CD1c-positive myeloid dendritic cell (primary cell): ENCODE results near the gene GSG1.
"Not testable (repeated sequence)": the region's sequence is repeated elsewhere in the genome, so short reads cannot be mapped to it uniquely, and the experiment has no call there.

ENCODE experiments used
- DNase-seq: peaks from one replicate; pipeline ENCODE4 v3.0.0-alpha.2; 2016; ENCODE audit errors: extremely low spot score

GSG1 gene

DNA sequence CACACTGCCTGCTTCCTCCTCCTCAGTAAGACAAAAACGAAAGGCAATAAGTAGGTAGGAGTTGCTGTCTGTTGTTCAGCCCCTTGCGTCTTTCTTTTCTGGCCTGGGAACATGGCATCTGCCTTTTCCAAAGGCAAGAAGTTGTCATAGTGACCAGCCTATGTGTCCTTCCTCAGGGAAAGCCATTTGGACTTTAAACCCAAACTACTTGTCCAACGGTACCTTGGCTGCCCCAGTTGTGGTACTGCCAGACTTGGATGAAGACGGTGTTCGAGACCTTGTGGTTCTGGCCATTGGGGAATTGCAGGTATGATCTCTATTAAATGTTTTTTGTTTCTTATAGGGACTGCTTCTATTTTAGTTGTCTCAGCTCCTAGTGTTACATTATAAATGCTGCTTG lies 40.8 kb downstream of the GSG1 start:
- DNase-seq, result no peak

GRCh38 chr12:13061377-13061776 lies 42.1 kb downstream of the GSG1 start:
- DNase-seq, result no peak

GRCh38 chr12:13060581-13060980 lies 42.9 kb downstream of the GSG1 start:
- DNase-seq, result peak; percentile 24

DNA sequence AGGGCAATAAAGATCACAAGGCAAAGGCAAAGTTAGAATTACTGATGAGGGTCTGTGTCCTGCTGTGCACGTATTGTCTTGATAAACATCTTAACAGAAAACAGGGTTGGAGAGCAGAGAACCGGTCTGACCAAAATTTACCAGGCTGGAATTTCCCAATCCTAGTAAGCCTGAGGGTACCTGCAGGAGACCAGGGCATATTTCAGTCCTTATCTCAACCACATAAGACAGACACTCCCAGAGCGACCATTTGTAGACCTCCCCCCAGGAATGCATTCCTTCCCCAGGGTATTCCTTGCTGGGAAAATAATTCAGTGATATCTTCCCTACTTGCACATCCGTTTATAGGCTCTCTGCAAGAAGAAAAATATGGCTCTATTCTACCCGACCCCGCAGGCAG lies 49.9 kb downstream of the GSG1 start:
- DNase-seq, result not testable (repeated sequence)

DNA sequence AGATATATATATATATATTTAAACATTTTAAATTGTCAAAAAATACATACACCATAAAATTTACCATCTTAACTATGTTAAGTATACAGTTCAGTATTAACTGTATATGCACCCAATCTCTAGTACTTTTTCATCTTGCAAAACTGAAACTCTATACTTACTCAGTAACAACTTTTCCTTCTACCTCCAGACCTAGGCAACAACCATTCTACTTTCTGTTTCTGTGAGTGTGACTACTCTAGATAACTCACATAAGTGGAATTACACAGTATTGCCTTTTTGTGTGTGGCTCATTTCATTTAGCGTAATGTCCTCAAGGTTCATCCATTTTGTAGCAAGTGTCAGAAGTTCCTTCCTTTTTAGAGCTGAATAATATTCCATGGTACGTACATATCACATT lies 51.0 kb downstream of the GSG1 start:
- DNase-seq, result no peak

- no peak for DNase-seq
These were observed 53.7 kb downstream of the GSG1 start for GRCh38 chr12:13049816-13050215.

DNA sequence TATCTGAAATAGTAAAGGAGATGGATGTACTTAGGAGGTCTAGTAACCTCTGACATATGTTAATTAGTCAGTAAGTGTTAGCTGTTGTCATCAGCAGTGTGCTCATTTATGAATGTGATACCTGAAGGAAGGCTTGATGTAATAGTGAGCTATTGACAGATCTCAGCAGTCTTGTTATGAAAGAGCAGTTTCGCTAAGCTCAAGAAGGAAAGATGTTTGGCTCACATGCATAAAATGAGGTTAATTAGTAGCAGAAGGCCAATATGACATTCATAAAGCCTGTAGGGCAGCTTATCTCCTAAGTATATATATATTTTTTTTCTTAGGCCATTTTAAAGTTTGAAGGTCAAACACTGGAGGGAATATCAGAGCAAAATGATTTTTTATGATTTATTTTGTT lies 56.5 kb downstream of the GSG1 start:
- no peak for DNase-seq

- DNase-seq, result no peak
These were observed 57.7 kb downstream of the GSG1 start for GRCh38 chr12:13045816-13046215.

DNA sequence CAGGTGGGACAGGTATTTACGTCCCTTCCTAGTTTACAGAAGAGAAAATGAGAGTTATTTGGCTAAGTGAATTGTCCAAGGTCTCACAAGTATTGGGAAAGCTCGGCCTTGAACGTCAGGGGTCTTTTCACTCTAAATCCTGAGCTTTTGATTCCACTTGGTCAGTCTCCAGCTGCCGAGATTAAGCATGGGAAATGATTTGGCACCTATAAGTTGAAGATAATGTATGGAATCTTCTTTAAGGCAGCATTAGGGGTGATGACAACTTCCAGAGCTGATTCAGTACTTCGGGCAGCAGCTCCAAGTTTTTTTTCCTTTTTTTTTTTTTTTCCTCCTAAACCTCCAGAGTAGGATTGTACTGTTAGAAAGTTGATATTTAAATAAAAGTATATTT lies 58.6 kb downstream of the GSG1 start:
- no peak for DNase-seq

DNA sequence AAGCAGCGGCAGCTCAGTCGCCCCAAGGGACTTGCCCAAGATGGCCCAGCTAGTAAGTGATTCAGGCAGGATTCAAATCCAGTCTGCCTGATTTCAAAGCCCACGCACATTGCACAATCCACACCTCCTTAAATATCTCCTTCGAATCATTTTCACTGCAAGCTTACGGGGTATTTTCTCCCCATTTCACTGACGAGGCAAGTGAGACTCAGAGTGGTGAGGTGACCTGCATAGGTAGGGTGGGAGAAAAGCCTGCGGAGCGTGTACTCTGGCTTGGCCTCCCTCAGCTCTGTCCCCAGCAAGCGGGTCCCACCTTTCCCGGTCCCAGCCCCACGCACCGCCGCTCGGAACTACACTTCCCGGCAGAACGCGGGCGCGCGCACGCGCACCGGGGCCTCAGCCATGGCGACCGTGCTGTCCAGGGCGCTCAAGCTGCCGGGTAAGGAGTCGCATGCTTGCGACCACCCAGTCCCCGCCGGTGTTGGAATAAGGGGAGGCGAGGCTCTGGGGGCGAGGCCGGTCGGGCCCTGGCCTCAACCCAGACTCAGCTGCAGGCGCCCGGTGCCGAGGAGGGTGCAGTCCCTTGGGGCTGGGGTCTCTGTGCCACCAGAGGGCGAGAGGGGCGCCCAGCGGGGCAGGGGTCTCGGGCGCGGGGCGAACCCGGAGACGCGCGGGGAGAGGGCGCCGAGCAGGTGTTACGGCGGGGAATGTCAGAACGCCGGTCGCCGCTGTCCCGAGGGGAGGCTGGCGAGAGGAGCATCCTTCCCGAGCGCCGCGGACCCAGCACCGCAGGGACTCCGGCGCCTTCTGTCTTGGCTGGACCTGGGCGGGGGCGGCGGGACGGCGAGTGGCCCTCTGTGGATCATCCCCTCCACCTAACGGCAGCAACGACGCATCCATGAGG lies 59.2 kb downstream of the GSG1 start, which contains the start of gene FAM234B:
FAM234B (plus strand) TSS at position 380 of the 904 bp plus-strand sequence; CDS start at position 403, 23 bp downstream.
- peak; percentile 77 for DNase-seq

DNA sequence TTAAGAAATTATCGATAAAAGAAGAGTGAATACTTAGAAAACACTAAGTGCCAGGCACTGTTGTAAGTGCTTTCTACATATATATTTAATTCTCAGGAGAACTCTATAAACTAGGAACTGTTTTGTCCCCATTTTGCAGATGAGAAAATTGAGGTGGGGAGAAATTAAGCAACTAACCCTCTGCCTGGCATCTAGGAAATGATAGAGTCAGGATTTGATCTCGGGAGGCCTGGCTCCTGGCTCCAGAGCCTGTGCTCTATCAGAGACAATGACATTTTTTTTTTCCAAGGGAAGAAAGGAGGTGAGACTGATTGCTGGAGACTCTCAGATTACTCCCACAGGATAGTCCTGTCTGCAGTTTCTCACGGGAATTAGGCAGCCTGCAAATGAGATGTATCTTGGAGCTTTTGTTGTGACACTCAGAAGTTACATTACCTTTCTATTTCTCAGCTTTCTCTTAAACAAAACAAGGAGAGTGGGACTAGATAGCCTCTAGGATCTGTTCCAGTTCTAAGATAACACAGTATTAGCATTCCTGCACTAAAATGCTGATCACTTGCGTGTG lies 60.7 kb downstream of the GSG1 start:
- no peak for DNase-seq

DNA sequence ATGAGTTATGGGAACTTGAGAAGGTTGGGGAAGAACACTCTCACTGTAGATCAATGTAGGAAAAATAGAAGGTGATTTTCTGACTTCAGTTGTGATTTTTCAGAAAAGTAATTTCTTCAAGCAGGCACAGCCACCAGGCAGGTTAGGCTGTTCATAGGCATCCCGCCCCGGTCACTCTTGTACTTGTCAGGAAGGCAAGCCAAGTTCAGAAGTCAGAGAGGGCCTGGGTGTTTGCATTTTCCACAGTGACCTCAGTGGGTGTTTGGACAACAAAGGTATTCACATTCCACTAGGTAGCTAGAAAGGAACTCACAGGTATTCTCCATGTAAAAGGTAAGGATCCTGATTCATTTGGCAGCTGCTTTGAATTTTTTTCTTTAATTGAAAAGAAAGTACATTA lies 62.2 kb downstream of the GSG1 start:
- DNase-seq, result no peak

DNA sequence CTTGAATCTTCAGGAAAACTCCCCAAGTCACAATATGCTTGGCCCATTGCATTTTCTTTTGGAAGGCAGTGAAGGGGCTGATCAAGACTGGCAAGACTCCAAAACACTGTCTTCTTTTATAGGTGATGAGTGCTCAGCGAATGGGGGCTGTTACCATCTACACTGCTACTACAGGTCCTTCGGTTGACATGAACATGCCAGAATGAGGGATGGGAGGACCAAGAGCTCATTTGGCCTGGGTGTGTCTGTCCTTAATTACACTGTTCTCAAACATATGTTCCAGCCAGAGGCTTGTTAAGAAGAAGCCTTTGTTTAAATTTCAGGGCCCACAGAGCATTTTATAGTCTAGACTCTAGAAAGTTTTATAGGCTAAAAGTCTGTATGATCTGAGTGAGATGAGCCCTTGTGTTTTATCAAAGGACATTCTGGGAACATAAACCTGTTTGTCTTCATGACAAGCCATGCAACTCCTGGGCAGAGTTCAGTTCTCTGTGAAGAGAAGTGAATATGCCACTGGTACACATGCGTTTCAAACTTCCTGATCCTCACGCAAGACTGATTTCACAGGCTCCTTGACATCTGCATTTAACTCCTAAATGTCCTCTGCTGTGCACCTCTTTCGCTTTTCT lies 64.0 kb downstream of the GSG1 start:
- no peak for DNase-seq

DNA sequence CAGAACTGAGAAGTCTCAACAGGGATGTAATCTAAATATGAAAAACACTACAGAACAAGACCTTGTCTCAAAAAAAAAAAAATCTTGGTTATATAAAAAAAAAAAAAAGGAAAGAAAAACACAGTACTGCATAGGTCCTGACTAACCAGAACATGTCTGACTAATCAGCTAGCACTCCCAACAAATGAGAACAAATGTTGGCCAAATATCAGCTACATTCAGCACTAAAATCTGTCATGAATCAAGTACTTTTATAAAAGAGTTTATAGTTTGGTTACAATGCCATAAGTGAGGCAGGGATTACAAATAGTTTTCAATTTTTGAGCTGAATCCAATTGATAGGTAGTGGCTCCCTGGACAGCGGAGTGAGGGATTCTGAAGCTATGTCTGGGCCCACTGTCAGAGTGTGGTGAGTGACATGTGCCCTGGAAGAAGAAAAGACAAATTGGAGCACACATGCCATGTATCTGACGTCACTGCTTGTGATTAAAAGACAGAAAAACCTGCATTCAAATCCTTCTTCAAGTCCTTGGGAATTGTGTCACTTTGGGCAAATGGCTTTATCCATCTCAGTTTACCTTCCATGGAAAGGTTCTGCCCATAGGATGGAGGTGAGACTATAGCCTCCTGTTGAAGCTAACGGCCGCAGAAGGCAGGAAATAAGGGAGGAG lies 64.8 kb downstream of the GSG1 start:
- DNase-seq, result no peak

DNA sequence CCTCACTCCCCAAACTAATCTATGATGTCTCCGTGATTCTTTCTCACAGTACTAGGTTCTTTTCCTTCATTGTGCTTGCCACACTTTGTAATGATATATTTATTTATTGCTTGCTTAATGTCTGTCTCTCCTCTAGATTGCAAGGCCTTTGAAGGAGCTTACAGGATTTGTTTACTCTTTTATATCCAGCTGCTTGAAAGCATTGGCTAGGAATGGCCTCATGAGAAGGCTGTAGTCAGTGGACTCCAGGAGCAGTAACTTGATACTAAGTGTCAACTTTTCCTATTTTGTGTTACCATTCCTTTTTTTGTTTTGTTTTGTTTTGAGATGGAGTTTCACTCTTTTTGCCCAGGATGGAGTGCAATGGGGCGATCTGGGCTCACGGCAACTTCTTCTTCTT lies 66.6 kb downstream of the GSG1 start:
- no peak for DNase-seq

DNA sequence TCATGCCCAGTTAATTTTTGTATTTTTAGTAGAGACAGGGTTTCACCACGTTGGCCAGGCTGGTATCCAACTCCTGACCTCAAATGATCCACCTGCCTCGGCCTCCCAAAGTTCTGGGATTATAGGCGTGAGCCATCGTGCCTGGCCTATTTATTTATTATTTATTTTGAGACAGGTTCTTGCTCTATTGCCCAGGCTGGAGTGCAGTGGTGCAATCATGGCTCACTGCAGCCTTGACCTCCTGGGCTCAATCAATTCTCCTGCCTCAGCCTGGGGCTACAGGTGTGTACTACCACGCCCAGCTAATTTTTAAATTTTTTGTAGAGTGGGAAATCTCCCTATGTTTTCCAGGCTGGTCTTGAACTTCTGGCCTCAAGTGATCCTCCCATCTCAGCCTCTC lies 68.1 kb downstream of the GSG1 start:
- DNase-seq, result not testable (repeated sequence)
